Measurements from ENCODE around the gene CD96.
"Not testable (repeated sequence)": the region's sequence is repeated elsewhere in the genome, so short reads cannot be mapped to it uniquely, and the experiment has no call there.

CD96 gene

DNA sequence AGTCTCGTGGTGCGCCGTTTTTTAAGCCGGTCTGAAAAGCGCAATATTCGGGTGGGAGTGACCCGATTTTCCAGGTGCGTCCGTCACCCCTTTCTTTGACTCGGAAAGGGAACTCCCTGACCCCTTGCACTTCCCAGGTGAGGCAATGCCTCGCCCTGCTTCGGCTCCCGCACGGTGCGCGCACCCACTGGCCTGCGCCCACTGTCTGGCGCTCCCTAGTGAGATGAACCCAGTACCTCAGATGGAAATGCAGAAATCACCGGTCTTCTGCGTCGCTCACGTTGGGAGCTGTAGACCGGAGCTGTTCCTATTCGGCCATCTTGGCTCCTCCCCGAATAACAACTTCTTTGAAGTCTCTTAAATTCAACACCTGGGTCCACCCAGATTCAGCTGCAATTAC lies 19.9 kb downstream of the CD96 start:
- not testable (repeated sequence) for DNase-seq (ENCODE audit: low spot score)

DNA sequence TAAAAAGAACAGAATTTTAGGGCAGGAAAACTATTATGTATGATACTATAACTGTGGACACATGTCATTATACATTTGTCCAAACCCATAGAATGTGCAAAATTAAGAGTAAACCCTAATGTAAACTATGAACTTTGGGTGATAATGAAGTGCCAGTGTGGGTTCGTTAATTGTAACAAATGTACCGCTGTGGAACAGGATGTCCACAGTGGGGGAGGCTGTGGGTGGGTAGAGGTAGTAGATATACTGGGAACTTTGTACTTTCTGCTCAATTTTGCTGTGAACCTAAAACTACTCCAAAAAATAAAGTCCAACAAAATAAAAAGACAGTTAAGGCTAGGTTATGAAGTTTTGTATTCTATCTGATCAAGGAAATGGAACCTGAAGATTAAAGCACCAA lies 24.8 kb downstream of the CD96 start:
- no peak for DNase-seq (ENCODE audit: low spot score)

DNA sequence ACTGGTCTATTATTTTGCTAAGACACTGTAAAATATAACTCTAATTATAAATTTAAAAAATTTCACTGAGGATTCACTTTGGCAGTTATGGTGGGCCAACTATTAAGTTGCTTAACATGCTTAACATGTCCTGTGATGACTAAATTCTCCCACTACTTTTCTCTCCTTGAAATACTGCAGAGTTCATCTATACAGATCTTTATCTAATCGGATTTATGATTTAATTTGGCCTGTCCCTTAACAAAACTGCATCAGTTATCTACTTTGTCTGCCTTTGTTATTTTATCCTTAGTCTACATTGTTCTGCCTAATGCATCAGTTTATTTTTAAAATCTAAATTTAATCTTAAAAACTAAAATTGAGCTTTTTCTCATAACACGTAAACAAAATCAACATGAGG lies 26.4 kb downstream of the CD96 start:
- DNase-seq (ENCODE audit: low spot score): no peak

DNA sequence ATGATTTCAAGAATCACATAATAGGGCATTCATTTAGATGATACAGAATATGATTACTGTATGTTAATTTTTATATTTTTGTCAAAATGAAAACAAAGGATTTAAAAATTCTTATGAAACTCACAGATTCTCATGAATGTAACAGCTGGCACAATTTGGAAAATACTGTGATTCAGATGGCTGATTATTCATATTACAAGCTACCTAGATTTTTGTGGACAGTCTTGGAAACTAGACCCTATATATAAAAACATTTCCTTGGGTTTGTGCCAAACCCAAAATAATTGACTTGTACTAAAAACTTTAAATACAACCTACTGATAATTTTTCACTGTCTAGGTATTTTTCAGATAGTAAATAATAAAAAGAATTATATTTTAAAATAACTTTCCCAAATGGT lies 26.9 kb downstream of the CD96 start:
- no peak for DNase-seq (ENCODE audit: low spot score)

DNA sequence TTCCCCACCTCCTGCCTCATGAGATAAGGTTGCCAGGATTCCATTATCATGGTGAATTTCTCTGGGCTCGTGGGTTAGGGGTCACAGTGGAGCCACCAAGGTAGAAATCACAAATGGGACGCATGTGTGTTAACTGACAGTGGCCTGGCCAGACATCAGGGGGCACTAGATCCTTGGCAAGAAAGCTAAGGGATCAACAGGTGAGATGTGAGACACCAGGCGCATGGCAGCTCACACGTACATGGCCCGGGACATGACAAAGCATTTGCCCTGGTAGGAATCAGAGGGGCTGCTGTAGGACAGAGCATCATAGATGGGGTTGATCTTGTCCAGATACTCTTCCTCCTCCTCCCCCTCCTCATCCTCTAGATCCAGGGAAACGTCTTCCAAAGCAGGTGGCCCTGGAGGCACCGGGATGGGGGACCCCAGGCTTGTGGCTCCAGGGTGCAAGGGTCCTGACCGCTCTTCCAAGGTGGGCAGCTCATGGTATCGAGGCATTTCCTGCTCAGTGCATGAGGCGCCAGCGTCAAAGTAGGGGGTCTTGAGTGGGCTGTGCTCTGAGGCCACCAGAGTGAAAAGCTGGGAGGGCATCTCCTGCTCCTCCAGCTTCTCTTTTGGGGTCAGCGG lies 28.5 kb downstream of the CD96 start:
- no peak for DNase-seq (ENCODE audit: low spot score)

DNA sequence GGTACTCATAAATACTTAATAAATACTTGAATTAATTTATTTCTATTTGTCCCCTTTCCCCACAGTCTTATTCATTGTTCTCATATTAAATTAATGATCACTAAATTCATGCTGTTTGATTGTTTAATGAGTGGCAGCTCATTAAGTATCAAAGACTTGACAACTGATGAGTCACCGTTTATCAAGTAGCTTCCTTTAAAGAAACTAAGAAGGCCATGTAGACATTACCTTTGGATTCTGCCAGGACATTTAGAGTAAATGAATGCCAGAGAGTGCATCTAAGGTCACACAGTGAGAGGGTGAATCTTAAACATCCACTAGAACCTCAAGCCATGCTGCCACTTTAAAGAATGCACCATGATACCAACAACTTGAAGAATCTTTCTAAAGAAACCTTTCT lies 29.3 kb downstream of the CD96 start:
- no peak for DNase-seq (ENCODE audit: low spot score)

DNA sequence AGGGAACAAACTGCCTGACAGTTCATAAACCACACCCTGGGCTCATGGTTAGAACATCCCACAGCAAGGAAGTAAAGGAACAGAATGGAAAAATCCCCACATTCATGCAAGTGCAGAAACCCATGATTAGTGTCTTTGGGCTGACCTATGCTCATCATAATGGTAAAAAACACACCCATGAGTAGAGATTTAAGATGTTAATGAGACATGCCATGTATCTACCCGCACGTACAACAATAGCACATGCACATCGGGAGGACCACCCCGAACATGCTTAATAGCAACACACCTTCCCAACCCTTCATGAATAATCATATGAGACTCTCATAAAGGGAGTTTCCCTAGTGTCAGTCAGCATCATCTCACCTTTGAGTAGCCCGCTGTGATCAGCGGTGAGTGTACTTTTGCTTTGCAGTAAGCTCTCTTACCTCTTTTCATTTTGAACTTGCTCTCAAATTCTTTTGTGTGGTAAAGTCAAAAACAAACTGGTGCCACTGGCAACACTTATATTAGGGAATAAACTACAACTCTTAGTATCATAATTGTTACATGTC lies 30.0 kb downstream of the CD96 start:
- DNase-seq (ENCODE audit: low spot score): peak; percentile 8

DNA sequence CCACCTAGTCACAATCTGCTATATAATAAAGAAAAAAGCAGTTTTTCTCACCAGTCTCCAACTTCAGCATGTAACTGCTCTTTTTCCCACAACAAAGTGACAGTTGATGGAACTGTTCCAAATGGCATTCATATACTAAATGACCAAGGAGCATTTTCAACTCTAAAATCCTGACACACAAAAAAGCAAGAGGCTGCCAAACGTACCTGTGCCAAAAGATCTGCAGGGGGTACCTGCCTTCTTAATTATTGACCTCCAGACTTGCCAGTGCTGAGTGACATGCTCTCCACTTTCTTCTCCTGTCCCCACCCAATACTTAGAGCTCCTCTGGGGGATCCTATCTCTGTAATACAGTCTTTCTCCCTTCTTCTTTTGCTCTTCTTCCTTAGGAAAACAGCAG lies 35.1 kb downstream of the CD96 start:
- no peak for DNase-seq (ENCODE audit: low spot score)

DNA sequence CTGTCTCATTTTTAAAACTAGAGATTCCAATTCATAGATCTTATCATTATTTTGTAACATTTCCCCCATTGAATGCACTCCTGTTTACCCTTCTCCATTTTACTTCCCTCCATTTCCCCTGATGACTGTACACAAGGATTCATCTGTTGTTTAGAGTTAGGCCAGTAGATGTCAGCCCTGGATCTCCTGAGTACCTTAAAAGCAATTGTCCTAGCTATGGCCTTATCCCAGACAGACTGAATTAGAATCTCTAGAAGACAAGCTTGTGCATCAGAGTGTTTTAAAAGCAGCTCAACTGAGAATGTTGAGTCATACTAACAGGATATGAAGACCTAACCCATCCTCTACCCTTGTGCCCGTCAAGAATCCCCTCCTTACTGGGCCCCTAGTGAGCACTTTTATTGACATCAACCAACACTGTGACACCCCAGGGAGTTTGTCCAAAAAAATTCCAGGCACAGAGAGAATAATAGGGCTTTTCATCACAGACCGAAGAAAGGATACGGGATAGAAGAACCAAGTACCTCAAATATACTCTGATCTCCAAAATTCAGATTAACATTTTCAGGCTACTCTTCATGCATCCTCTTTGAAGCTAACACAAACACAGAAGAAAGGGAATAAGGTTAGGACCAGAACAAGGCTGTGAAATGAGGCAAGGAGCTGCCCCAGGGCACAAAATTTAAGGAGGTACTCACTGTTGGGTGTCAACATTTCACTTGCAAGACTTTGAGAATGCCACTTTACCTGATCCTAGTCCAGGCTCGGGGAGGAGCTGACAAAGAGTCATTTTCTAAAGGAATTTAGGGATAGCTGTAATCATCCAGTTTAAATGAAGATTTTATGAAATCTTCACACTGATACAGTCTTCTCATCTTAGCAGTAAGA lies 36.0 kb downstream of the CD96 start:
- DNase-seq (ENCODE audit: low spot score): peak; percentile 25

DNA sequence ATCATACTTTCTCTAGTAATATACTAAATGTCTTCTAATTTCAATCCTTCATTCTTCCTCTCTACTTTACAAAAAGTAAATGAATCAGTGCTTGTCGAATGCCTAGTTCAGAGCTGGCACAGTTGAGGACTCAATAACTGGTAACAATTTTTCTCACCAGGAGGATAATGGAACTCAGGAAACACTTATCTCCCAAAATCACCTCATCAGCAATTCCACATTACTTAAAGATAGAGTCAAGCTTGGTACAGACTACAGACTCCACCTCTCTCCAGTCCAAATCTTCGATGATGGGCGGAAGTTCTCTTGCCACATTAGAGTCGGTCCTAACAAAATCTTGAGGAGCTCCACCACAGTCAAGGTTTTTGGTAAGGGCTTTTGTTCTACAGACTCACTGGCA lies 36.9 kb downstream of the CD96 start:
- no peak for DNase-seq (ENCODE audit: low spot score)

DNA sequence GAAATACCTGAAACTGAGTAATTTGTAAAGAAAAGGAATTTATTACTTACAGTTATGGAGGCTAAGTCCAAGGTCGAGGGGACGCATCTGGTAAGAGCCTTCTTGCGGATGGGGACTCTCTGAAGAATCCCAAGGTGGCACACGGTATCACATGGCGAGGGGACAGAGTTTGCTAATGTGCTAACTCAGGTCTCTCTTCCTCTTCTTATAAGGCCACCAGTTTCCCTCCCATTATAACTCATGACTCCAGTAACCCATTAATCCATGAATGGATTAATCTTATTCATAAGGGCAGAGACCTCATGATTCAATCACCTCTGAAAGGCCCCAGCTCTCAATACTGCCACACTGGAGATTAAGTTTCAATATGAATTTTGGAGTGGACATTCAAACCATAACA lies 37.5 kb downstream of the CD96 start:
- DNase-seq (ENCODE audit: low spot score): no peak

DNA sequence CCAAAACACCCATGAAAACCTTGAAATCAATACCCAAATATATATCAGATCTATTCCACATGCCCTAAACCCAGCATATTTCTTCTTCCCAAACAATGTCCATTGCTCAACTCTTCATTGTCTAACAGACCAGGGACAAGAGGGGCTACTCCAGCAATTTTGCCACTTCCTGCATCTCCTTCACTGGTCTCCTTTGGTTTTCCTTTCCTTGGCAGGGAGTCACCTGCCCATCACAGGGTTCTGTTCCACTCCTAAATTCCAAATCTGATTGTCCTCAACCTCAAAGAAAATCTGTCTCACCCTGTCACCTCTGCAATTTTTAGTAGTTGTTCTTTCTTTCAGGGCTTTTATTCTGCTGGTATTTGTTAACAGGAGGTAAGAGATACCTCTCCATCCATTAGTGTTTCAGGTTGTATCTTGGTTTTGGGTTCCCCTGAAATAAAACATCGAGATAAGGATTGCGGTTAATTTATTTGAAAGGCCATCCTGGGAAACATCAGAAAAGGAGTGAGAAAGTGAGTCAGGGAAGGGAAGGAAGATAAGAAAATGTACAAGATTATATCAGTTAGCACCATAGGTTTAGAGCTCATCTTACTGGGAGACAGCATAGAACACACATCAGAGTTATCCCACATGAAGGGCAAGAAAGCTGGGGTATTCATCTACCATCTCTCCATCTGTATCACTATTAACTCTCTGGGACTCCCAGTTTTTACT lies 39.6 kb downstream of the CD96 start:
- DNase-seq (ENCODE audit: low spot score): no peak

DNA sequence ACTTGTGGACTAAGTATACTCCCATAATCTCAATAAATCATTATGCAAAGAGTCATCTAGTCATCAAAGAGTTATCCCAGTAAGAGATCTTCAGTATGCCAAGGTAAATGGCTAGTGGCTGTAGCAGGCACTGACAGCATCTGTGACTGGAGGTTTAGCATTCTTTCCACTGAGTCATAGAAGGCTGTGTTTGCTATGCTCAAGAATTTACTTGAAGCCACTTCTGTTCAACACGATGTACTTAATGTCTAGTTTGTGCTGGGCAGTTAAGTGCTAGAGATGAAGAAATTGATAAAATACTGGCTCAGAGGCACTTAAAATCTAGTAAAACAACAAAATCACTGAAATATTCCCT lies 40.1 kb downstream of the CD96 start:
- no peak for DNase-seq (ENCODE audit: low spot score)

DNA sequence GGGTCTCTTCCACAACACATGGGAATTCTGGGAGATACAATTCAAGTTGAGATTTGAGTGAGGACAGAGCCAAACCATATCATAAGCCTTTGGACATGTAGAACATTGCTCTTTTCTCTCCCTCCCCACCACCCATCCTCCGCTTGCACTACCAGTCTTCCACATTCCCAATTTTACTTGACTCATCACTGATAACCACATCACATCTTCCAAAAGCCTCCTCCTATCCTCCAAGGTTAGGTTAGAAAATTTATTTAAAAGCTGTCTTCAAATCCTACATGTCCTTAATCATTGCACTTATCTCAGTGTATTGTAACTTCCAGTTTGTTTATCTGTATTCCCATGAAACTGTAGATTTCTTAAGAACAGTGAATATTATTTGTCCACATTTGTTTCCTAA lies 42.7 kb downstream of the CD96 start:
- no peak for DNase-seq (ENCODE audit: low spot score)

DNA sequence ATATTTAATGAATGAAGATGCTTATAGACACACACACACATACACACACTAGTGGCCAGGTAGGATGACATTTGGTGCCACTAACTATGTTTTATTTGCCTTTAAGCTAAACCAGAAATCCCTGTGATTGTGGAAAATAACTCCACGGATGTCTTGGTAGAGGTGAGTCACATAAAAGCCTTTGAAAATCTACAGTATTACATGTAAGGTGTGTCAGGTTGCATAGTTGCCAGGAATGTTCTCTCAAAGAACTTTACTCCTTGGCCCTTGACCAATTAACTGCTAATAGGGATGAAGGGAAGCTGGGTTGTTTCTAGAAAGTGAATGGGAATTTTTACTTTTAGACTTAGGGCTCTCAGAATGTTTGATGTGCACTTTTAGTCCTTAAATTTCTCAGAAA lies 43.2 kb downstream of the CD96 start:
- no peak for DNase-seq (ENCODE audit: low spot score)

DNA sequence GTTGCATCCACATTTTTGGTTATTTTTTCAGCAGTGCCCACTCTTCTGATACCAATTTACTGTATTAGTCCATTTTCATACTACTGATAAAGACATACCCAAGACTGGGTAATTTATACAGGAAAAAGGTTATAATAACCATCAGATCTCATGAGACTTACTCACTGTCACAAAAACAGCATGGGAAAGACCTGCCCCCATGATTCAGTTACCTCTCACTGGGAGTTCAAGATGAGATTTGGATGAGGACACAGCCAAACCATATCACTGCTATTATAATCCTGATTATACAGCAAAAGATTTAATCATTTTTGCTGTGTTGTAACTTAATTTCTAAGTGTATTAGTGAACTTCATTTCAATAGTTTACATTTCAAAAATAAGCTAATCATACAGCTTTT lies 46.5 kb downstream of the CD96 start:
- no peak for DNase-seq (ENCODE audit: low spot score)

DNA sequence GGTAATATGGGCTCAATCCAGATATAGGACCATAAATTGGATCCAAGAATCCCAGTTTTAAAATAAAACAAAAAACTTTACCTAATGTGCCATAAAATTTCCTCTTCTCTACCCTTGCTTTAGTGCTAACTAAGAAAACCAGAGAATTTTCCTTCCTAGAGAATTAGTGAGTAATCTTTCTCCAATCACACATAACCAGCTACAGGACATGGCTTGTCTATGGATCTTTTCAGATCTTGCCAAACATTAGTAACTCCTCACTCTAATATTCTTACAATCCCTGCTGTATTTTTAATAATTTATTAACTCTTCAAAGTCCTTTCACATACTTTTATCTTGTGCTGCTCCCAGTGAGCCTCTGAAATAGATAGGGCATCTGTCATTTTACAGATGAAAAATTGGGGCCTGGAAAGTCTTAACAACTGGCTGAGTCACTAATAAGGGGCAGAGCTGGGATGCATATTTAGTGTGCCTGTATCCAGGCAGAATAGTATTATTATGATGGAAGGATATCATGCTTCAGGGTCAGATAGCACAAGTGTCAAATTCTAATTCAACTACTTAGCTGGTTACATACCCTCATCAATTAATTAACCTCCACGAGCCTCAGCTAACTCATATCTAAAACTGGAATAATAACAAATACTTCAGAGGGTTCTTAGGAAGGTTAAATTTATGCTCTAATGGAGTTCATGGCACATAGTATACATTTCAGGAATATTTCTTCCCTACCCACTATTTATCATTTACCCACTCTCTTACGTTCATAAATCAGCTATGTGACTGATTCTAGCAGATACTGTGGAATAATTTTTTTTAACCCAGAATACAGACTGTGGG lies 47.5 kb downstream of the CD96 start:
- DNase-seq (ENCODE audit: low spot score): no peak

DNA sequence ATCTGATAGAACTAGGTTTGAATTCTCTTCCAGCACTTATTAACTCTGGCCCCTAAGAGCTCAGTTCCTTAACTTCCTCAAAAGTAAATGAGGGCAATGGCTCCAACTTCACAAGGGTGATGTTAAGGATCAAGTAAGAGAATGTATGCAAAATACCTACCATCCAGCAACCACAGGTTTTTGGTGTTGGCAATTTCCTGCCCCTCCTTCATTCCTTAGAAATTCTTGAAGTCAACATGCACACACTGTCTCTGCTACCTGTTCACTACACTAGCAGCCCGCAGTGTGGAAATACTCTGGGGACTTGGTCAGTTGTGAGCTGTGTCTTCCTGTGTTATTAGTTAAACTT lies 48.1 kb downstream of the CD96 start:
- no peak for DNase-seq (ENCODE audit: low spot score)

DNA sequence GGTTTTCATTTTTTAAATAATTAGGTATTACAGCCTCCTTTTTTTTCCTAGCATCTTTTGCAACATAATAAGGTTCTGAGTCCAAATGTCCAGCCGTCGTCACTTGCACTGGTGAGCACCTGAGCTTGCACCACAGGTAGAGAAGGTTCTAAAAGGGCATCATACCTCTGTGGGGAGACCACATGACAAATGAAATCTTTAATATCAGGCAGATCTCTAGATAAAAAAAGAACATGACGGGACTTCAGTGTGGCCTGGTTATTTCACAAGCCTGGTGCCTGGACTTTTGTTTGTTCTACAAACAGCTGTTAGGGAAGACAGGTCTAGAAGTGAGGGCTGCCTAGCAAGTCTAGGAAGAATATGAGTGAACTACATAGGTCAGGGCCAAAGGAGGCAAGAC lies 49.6 kb downstream of the CD96 start:
- no peak for DNase-seq (ENCODE audit: low spot score)

DNA sequence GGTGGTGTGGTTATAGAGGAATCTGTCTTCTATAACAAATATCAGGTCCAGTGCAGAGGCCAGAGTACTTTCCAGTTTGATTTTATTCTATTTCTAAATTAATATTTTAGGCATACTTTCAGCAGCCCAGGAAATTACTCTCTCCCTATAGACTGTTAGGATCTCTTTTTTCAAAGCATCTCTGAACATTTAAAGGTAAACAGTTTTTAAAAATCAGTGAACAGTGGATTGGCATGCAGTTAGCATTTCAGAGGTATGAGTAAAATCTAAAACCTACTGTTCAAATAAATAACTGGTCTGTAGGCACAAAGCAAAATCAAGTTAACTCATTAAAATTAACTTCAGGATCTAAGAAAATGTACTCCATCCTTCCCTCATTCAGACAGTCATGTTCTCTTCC lies 50.1 kb downstream of the CD96 start:
- no peak for DNase-seq (ENCODE audit: low spot score)

DNA sequence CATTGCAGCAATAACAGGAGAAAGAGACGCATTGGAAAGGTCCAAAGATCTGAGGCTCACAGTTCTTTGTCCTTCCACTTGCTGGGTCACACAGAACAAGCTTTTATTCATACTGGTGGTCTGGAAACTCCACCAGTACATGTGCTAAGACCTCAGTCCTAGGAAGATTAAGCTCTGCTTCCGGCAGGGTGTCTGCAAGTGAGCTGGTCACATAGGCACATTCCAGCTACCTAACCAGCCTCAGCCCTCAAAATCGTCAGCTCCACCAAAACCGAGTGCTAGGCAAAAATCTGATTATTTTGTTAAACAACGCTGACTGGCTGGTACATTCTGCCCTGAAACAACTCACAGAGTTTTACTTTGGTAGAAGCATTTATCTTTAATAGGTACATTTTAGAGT lies 50.9 kb downstream of the CD96 start:
- no peak for DNase-seq (ENCODE audit: low spot score)

DNA sequence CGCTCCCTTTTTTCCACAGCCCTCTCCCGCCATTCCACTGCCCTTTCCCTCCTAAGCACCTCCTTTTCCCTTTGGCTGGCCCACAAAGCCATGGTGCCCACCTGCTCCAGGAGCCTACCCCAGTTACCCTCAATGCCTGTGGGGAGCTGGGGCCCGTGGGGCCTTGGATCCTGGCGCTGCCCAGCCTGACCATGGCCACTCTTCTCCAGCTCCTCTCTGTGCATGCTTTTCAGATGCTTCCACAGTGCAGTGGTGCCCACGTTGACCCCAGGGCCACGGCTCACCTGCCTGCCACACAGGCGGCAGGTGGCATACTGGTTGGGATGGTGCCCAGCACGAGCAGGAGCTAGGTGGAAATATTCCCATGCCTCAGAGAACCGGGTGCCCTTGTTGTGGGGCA lies 51.7 kb downstream of the CD96 start:
- no peak for DNase-seq (ENCODE audit: low spot score)

All from CD4-positive, alpha-beta T cell treated with Interleukin-6 at 100 ng/mL for 8 hours (primary cell).